NCI-H1694 treated with DMSO at 0.1 percent for 48 hours (cell line): ENCODE data around the gene OSBPL1A.

Experiments used
- DNase-seq: peaks from one replicate; lab custom pipeline; 2025; lab: John Stamatoyannopoulos, UW

The OSBPL1A gene

DNA sequence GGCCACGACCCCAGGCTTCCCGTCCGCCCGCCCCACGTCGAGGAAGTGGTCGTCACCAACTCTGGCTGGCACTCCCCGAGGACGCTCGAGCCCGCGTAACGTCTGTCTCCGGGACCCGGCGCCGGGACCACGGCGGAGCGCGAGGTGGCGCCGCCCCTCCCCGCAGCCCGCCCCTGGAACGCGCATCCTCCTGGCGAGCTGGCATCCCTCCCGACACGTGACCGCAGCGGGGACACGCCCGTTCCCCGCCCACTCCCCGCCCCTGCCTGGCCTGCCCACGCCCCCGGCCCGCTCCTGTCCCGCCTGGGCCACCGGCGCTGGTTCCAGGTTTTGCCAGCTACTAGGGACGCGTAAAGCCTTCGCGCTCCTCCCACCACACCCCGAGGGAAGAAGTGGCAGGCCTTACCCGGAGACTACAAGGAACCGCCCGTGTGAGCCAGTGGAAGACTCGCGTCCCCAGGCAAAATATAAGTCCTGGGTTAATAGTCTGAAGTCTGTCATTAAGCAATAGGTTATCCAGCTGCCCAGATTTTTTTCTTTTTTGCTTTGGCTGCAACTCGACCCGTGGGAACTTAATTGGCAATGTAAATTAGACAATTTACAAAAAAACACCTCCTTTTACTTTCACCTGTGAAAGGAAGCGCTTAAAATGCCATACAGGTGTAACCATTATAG lies at the start of gene OSBPL1A:
Gene OSBPL1A, minus strand, starts transcription at position 131 of the 675 bp plus-strand sequence. CDS start 20,291 bp downstream, outside the sequence.
- DNase-seq = peak; percentile 81

- DNase-seq = peak; percentile 15
Measured at GRCh38 chr18:24446953-24447538, 49.4 kb upstream of the OSBPL1A start.

DNA sequence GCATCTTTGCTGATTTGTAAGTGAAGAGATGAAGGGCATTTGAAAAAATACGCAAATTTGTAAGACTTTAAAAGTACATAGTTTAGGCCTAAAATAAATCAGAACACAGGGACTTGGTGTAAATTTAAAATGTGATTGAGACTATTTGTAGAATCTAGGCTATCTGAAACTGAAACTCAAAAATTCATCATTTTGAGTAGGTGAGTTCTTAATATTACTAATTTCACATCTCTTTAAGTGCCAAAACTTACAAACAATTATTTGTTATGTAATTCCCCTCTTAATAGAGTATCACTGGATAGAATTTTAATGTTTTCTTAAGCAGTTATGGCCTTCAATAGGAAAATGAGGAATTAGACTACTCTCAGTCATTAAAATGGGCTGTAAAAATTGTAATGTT lies 48.8 kb upstream of the OSBPL1A start:
- DNase-seq = no peak

DNA sequence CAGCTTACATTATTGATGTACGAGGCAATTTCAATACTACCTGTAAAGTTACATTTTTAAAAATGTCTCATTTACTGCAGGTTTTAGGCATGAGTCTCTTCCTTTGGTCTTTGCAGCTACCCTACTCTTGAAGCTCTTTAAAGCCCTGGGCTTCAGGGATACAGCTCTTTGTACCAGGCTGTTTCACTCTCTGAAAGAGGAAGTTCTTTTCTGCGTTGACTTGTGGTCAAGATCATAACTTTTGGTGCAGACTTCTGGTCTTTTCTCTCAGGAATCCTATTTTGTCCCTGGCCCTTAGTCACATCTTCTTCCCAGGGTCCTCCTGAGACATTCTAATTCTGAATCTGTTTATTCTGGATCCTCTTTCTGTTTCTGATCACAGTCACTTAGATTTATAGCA lies 46.2 kb upstream of the OSBPL1A start:
- DNase-seq = no peak

- no peak for DNase-seq
Measured at GRCh38 chr18:24436939-24437338, 39.3 kb upstream of the OSBPL1A start.

DNA sequence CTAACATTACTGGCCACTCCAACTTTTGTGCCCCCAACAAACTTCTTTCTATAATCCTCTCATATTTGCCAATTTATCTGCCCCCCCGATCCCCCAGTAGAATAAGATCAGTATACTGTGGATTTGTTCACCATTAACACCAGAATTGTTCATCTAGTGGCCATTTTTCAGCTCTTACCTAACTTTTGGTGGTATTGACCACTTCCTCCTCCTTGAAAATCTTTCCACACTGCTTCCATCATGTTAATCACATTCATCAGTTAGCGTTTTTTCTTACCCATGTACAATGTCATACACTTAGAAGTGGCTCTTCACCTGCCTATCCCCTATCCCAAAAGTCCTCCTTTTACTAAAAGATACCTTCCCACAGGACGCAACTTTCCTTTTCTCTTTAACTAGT lies 35.0 kb upstream of the OSBPL1A start:
- no peak for DNase-seq

DNA sequence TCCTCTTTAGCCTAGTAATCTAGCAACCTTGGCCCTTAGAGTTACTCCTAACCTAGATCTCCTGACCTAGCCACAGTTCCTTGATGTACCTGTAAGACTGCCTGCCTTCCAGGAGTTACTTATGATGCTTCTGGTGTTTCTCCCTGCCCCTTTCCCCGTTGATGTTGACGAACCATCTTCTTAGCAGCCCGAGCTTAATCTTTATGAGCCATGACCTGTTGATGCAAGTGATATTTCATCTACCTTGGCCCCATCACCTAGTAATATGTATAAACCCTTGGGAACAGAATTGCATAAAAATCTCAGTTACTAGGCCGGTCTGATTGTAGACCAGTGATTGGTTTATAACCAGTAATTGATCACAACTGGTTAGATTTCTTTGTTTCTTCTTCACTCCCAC lies 31.6 kb upstream of the OSBPL1A start:
- DNase-seq = no peak

DNA sequence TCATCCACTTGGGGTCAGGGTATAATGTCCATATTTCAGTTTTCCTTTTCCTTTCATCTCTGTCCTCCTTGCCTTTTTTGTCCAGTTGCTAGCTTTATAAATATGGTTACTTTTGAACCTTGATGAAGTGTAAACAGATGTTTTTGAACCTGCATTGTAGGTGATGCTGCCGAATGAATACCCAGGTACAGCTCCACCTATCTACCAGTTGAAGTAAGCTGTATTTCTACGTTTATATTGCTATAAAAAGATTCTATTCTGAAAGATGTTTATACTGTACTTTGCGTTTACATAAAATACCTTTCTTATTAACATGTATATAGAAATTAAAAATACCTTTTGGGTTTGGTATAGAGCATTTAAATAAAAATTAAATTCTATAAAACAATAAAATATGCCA lies 31.1 kb upstream of the OSBPL1A start:
- no peak for DNase-seq

GRCh38 chr18:24427484-24427883 lies 29.9 kb upstream of the OSBPL1A start:
- no peak for DNase-seq

DNA sequence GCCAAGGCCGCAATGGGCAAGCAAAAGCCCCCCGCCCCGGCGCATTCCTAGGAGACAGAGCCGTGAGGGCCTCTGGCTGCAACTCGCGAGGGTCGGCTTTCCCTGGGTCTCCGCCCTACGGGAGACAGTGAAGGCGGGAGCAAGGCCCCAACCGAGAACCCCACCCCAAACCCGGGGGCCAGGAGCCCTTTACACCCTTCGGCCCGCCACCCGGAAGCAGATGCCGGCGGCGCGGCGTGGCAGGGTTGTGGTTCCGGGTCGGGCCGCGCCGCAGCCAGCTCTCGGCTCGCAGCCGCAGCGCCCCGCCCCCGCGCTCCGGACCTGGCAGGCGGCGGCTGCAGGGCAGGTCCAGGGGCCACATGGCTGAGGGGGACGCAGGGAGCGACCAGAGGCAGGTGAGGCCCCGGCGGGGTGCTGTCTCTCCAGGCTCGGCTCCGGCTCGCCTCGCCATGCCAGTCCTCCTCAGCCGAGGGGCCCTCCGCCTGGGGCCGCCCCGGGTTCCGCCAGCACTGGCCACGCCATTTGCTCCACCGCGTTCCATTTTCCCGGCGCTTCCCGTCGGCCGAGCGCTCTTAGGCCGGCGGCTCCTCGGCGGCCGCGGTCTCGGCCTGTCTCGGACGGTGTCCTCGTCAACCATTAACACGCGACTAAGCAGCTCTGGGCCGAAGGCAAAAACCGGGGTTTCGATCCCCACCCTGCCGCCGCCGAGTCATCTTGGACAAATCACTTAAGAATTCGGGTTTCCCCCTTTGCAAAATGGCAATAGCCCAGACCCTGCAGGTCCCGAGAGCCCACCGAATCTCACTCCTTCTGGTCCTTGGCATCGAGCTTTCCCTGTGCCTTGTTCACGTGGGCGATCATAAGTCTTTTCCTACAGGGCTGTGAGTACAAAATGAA lies 29.0 kb upstream of the OSBPL1A start, which contains the start of gene IMPACT:
Gene IMPACT, plus strand, starts transcription at position 273 of the 897 bp plus-strand sequence. Its CDS starts 87 bp downstream, at position 360.
- peak; percentile 38 for DNase-seq

- DNase-seq = no peak
Measured at GRCh38 chr18:24426073-24426397, 28.4 kb upstream of the OSBPL1A start.

DNA sequence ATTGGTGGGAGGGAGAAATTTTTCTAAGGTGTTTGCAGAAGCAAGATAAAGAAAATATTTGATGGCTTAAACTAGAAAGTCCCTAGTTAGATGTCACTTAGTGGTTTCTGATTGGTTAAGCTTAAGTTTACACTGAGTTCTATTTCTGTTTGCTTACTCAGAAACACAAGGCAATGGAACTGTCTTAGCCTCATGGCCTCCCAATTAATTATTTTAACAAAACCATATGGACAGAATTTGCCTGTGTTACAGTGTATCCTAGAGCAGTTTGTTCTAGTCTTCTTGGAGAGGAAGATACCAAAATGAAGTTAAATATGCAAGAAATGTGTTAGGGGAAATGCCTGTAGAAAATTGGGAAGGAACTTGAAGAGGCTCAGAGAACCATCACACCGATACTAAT lies 24.2 kb upstream of the OSBPL1A start:
- no peak for DNase-seq

DNA sequence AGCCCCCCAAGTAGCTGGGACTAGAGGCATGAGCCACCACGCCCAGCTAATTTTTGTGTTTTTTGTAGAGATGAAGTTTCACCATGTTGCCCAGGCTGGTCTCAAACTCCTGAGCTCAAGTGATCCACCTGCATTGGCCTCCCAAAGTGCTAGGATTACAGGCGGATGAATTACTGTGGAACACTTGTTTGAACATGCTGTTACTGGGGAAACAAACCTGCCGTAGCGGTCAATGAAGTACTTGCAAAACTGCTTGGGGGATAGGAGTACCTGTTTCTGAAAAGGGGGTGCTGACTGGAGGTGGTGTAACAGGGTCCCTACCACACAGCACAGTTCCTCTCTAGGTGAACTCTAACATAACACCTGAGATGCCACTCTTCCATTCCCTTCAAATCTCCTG lies 22.9 kb upstream of the OSBPL1A start:
- DNase-seq = no peak

DNA sequence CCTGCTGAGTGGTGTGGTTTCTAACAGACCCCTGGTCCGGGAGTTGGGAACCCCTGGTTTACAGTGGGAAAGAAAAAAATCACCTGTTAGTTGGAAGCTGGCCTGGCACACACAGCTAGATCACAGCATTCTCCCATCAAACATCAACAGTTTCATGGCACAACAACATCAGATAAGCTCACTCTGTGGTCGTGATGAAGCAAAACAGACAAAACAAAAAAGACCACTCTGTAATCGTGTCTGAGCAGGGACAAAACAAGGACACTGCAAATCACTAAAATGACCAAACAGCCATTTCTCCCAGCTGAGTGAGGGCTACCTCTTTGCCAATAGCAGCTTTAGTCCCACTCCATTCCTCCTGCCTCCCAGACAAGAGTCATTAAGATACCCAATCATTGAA lies 19.9 kb upstream of the OSBPL1A start:
- DNase-seq = no peak

GRCh38 chr18:24414349-24415003 lies 16.9 kb upstream of the OSBPL1A start:
- no peak for DNase-seq

DNA sequence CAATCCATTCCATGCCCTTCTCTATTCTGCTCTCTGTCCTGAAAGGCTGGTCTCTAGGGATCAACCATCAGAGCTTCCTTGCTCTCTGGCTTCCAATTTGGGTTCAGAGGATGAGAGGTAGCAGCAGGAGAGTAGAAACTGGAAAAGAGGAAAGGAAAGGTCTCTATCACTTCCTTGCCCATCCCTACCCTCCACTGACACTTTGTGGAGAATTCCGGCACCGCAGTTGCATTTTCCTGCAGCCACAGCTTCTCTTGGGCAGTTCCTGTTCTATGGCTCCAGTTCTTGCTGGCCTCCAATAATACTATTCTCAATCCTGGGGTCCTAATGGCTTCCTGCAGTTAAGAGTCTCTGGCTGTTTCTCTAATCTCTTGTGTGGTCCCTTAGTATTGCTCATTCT lies 15.5 kb upstream of the OSBPL1A start:
- no peak for DNase-seq

DNA sequence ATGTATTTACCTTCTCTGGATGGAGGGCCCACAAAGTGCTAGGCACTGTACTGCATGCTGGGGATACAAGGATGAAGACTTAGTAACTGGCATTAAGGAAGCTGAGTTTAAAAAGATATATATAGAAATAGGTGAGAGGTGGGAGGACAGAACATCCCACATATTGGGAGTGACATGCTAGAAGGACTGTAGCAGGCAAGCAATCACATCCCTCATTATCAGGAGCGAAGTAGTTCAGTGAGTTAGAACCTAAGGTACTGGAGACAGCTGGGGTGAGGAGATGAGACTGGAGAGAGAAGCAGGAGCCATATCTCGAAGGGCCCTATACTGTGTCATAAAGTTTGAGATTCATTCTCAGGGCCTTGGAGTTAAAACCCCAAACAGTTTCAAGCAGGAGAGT lies 10.9 kb upstream of the OSBPL1A start:
- DNase-seq = no peak

DNA sequence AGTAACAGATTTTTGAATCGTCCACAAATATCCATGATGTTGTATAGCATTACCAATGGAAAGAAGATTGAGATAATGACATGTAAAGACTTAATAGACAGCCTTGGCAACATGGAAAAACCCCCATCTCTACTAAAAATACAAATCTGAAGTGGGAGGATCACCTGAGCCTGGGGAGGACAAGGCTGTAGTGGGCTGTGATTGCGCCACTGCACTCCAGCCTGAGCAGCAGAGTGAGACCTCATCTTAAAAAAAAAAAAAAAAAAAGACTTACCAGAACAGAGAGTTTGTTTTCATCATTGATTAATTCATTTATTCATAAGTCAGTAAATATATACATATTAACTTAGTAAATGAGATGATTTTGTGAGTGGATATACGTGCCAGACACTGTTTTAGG lies 7.0 kb upstream of the OSBPL1A start:
- DNase-seq = no peak

GRCh38 chr18:24403076-24403475 lies 5.5 kb upstream of the OSBPL1A start:
- DNase-seq = no peak

DNA sequence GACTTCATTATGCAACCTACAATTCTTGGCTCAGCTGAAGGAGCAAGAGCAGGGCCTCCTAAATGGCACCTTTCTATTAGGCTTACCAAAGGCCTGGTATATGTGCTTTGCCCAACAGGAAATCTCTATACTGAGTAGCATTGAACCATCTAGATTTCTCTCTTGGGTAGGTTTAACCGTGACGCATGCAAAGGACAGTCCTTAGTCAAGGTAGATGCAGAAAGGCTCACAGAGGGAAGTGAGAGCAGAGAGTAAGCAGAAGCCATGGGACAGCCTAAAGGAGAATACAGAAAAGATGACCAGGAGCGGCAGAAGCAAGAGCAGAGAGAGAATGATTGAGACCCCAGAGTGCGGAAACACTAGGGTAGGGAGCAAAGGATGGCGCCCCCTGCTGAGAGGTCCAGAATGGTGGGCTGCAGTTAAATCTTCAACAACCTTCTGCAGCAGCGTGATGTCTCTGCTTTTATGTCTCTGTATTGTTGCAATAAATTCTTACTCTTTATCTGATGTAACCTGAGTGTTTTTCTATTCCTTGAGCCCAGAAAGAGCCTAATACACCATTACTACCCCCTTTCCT lies 4.7 kb upstream of the OSBPL1A start:
- DNase-seq = peak; percentile 7

GRCh38 chr18:24400587-24400986 lies 3.0 kb upstream of the OSBPL1A start:
- DNase-seq = no peak

DNA sequence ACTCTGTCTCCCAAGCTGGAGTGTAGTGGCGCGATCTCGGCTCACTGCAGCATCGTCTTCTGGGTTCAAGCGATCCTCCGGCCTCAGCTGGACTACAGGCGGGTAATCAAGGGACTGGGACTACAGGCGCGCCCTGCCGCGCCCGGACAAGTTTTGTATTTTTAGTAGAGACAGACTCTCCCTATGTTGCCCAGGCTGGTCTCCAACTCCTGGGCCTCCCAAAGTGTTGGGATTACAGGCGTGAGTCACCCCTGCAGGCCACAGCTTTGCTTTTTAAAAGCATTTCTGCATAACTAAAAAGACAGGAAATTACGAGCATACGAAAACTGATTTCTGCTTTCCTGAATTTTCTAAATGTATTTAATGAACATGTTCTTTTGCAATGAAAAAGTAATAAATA lies 916 bp upstream of the OSBPL1A start:
- DNase-seq = no peak
